Testis (tissue), 3 donors: Measurements from ENCODE around the gene TNP2. TPM values are rescaled to one million over a fixed set of nuclear protein-coding genes. Genes with fewer than 3 reads are reported as not detected.
"Not testable (repeated sequence)": the region's sequence is repeated elsewhere in the genome, so short reads cannot be mapped to it uniquely, and the experiment has no call there.

Experiments
- DNase-seq: peaks from one replicate; pipeline ENCODE4 v3.0.0-alpha.2; 2019
- H3K27ac ChIP-seq, 2 donors: fragments of 200-600 bp; sonication (generic); one replicate each; pipeline ENCODE4 v1.5.1; 2019
- H3K27me3 ChIP-seq: fragments of 200-600 bp; sonication (generic); one replicate; pipeline ENCODE4 v1.5.1; 2019
- H3K36me3 ChIP-seq: fragments of 200-600 bp; sonication (generic); one replicate; pipeline ENCODE4 v1.5.1; 2017; ENCODE audit warnings: low read depth; ENCODE audit errors: missing control alignments
- H3K4me1 ChIP-seq: fragments of 200-600 bp; sonication (generic); one replicate; pipeline ENCODE4 v1.5.1; 2019
- H3K4me3 ChIP-seq, 2 donors: fragments of 200-600 bp; sonication (generic); one replicate each; pipeline ENCODE4 v1.5.1; 2017 to 2019
- H3K9me3 ChIP-seq: fragments of 200-600 bp; sonication (generic); one replicate; pipeline ENCODE4 v1.5.1; 2017
- POLR2A ChIP-seq: fragments of 450-650 bp; IDR thresholded peaks from one replicate; pipeline ENCODE4 v1.6.1; 2017; ENCODE audit warnings: antibody characterized with exemption, mild to moderate bottlenecking, moderate library complexity
- WGBS, 2 donors: methylation state at CpG; one replicate each; pipeline ENCODE4 v1.1.5; 2018; 5-methylcytosine and 5-hydroxymethylcytosine counted together
- intact Hi-C: fragments of 100-400 bp; cut with DNase I; formaldehyde crosslinking; loops from one replicate; pipeline ENCODE4 v1.15.1; 2023; ENCODE audit warnings: low total_unique reads
- polyA plus RNA-seq: library from polyadenylated mRNA; stranded (reverse); fragments of 350-450 nt; fragmentation: Illumina TruSeq; extraction: RNeasy Lipid Tissue Mini Kit (QIAGEN cat#74804); gene quantifications from one replicate; pipeline ENCODE4 v1.2.3, GENCODE V29; 2014; ENCODE audit warnings: low read depth, low replicate concordance; ENCODE audit not compliant: insufficient read depth
- total RNA-seq, 2 donors: library from RNA; depleted of rRNA; stranded (reverse); fragments of >200 nt; gene quantifications; one replicate each; pipeline ENCODE4 v1.2.3, GENCODE V29; 2016
- TF ChIP-seq, protein P1 (sequence below), 3 experiments: fragments of 450-650 bp in 2 of 3; fragments of 200-600 bp in 1 of 3; sonication (generic) in 1 of 3; IDR thresholded peaks; one replicate each; pipeline ENCODE4 v1.5.1; 2016 to 2019; ENCODE audit warnings: antibody characterized with exemption in 3 of 3, mild to moderate bottlenecking in 2 of 3, moderate library complexity in 1 of 3

TNP2 gene
- total and polyA plus RNA-seq, 3 donors from 2014 or later = 10.2 to 38.4 (median 29.8) TPM

DNA sequence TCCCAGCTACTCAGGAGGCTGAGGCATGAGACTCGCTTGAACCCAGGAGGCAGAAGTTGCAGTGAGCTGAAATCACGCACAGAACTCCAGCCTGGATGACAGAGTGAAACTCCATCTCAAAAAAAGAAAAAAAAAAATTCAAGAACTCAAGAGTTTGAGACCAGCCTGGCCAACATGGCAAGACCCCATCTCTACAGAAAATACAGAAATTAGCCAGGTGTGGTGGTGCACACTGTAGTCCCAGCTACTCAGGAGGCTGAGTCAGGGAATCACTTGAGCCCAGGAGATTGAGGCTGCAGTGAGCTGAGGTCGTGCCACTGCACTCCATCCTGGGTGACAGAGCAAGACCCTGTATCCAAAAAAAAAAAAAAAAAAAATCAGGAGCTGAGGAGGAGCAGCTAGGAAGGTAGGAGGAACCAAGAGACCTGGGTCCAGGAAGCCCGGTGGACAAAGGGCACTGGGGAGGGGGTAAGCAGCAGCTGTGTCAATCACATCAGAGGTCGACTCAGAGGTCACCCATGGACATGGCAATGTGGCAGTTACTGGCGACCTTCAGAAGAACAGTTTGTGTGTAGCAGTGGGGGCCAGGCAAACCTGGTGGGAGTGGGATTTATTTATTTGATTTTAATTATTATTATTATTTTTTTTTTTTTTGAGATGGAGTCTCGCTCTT lies 23.1 kb upstream of the TNP2 start:
- TF ChIP-seq POLR2A = no peak
- TF ChIP-seq, protein P1, sequence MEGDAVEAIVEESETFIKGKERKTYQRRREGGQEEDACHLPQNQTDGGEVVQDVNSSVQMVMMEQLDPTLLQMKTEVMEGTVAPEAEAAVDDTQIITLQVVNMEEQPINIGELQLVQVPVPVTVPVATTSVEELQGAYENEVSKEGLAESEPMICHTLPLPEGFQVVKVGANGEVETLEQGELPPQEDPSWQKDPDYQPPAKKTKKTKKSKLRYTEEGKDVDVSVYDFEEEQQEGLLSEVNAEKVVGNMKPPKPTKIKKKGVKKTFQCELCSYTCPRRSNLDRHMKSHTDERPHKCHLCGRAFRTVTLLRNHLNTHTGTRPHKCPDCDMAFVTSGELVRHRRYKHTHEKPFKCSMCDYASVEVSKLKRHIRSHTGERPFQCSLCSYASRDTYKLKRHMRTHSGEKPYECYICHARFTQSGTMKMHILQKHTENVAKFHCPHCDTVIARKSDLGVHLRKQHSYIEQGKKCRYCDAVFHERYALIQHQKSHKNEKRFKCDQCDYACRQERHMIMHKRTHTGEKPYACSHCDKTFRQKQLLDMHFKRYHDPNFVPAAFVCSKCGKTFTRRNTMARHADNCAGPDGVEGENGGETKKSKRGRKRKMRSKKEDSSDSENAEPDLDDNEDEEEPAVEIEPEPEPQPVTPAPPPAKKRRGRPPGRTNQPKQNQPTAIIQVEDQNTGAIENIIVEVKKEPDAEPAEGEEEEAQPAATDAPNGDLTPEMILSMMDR (IDR thresholded peaks at IDR 0.05) = no peak

DNA sequence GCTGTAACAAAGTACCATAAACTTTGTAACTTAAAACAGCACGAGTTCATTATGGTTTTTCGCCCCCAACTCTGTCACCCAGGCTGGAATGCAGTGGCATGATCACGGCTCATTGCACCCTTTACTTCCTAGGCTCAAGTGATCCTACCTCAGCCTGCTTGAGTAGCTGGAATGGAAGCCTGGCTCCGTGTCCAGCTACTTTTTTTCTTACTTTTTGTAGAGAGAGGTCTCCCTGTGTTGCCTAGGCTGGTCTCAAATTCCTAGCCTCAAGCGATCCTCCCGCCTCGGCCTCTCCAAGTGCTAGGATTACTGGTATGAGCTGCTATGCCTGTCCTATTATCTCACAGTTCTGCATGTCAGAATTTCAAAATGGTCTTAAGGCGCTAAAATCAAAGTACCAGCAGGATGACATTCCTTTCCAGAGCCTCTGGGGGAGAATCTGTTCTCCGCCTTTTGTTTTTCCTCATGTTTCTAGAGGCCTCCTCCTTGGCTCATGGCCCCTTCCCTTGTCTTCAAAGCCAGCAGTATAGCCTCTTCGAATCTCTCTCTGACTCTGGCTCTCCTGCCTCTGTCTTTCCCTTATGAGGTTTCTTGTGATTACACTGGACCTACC lies 22.1 kb upstream of the TNP2 start:
- H3K27ac ChIP-seq = no peak overlapping the region
- DNase-seq = no peak
- H3K4me3 ChIP-seq = no peak overlapping the region
- intact Hi-C loops = no loop called here
- 65 to 70% methylated on average over 10 of the region's 10 CpGs for WGBS, 2 donors
- no peaks in the 10 kb centered on the region for H3K4me1 ChIP-seq
- H3K27me3 ChIP-seq = no peaks in the 10 kb centered on the region
- H3K36me3 ChIP-seq = no peaks in the 10 kb centered on the region
- no peaks in the 10 kb centered on the region for H3K9me3 ChIP-seq
- TF ChIP-seq, protein P1 (IDR thresholded peaks at IDR 0.05) = no peak
- no peak for TF ChIP-seq POLR2A

More for the DNA sequence above, 23.1 kb upstream of the TNP2 start:
- Histone ChIP-seq H3K36me3 (no peaks in the 10 kb centered on the region), H3K4me1 (peaks cover 5% of the 10 kb centered on the region), H3K27ac (no peak overlapping the region), H3K9me3 (no peaks in the 10 kb centered on the region), H3K4me3 (no peak overlapping the region), H3K27me3 (no peaks in the 10 kb centered on the region)
- 89 to 93% methylated on average over 7 of the region's 7 CpGs for WGBS, 2 donors
- intact Hi-C loops = no loop called here
- no peak for DNase-seq

DNA sequence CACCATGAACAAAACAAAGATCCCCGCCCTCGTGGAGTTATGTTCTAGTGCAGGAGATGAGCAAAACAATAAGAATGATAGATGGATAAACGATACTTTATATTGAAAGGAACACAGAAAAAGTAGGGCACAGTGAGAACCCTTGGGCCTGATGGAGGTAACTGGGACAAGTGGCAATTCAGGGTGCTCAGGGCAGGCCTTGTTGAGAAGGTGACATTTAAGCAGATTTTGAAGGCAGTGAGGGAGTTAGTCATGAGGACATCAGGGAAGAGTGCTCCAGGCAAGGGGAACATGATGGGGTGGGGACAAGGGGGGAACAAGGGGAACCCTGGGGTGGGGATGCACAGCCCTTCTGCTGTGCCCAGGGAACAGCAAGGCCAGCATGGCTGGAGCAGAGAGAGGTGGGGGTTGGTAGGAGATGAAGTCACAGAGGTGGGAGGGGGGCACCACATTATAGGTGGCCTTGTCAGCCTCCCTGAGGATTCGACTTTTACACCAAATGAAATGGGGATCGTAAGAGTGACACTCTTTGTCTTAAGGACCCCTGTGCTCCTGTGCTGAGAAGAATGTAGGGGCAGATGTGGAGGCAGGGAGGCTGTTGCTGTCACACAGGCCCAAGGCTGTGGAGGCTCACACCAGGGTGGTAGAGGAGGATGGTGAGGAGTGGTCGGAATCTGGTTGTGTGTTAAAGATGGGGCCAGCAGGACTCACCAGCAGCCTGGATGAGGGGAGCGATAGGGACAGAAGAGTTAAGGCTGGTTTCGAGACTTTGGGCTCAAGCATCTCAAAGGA lies 21.2 kb upstream of the TNP2 start:
- H3K27me3 ChIP-seq = no peaks in the 10 kb centered on the region
- no peaks in the 10 kb centered on the region for H3K36me3 ChIP-seq
- no peaks in the 10 kb centered on the region for H3K9me3 ChIP-seq
- H3K4me1 ChIP-seq = no peaks in the 10 kb centered on the region
- H3K27ac ChIP-seq = no peak overlapping the region
- WGBS, 2 donors = 90 to 96% methylated on average over 8 of the region's 8 CpGs
- DNase-seq = no peak
- no peak overlapping the region for H3K4me3 ChIP-seq
- intact Hi-C loops = no loop called here
- no peak for TF ChIP-seq POLR2A
- TF ChIP-seq, protein P1 (IDR thresholded peaks at IDR 0.05) = no peak

DNA sequence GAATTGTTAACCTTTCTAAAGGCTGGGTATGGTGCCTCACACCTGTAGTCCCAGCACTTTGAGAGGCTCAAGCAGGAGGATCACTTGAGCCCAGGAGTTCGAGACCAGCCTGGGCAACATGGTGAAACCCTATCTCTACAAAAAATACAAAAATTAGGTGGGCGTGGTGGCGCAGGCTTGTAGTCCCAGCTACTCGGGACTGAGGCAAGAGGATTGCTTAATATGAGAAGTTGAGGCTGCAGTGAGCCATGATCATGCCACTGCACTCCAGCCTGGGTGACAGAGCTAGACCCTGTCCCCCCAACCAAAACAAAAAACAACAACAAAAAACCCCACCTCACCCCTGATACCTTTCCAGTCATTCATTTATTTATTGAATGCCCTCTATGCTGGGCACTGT lies 20.6 kb upstream of the TNP2 start:
- 93 to 94% methylated on average over 4 of the region's 4 CpGs for WGBS, 2 donors
- intact Hi-C loops, H3K27me3 ChIP-seq, H3K4me3 ChIP-seq, H3K4me1 ChIP-seq, H3K36me3 ChIP-seq, H3K27ac ChIP-seq, DNase-seq, H3K9me3 ChIP-seq: not testable (repeated sequence)

DNA sequence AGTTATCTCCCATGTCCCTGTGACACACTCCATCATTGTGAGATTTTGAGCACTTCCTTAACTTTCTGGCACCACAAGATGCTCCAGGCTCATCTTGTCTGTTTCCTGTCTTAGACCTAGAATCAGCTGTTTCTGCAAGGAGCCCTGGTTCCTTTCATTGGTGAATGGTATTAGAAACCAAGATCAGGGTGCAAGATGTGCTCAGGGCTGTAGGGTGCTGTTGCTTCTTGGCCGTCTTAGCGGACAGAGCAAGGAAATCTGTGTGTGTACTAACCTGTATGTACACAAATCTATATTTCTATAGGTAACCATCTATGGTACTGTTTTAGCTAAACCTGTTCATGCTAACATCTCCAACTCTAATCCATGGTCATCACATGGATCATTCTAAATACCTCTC lies 20.1 kb upstream of the TNP2 start:
- no peak overlapping the region for H3K27ac ChIP-seq
- 95 to 100% methylated on average over 2 of the region's 2 CpGs for WGBS, 2 donors
- no peaks in the 10 kb centered on the region for H3K36me3 ChIP-seq
- no peak overlapping the region for H3K4me3 ChIP-seq
- TF ChIP-seq, protein P1 (IDR thresholded peaks at IDR 0.05) = no peak
- no peak for TF ChIP-seq POLR2A
- no peaks in the 10 kb centered on the region for H3K27me3 ChIP-seq
- intact Hi-C loops = no loop called here
- H3K4me1 ChIP-seq = no peaks in the 10 kb centered on the region
- H3K9me3 ChIP-seq = no peaks in the 10 kb centered on the region
- no peak for DNase-seq
